GM12878 (cell line): ENCODE data around the gene ISLR. TPM values are rescaled to one million over a fixed set of nuclear protein-coding genes. Genes with fewer than 3 reads are reported as not detected.

Experiments
- ATAC-seq: fragments of 200-7000 bp; cut with Tn5 transposase; 3 replicates; pipeline ENCODE4 v1.9.1; 2020; ENCODE audit warnings: mild to moderate bottlenecking, moderate library complexity
- BruUV-seq: library from RNA; stranded (reverse); fragments of 400-500 nt; replicated peaks from 2 replicates; lab custom pipeline; 2021; lab: Mats Ljungman, UMichigan
- CTCF ChIA-PET: fragments of 300-600 bp; sonication (Branson Sonifier 250); formaldehyde crosslinking; extraction: SDS; loops from one replicate; lab custom pipeline; 2021; ENCODE audit warnings: inconsistent platforms; lab: Yijun Ruan, JAX
- POLR2A ChIA-PET: fragments of 350-600 bp; formaldehyde crosslinking; extraction: SDS; loops from one replicate; lab custom pipeline; 2021; ENCODE audit warnings: inconsistent platforms; lab: Charles Lee
- RAD21 ChIA-PET: fragments of 300-600 bp; sonication (Branson Sonifier 250); formaldehyde crosslinking; loops from one replicate; lab custom pipeline; 2023; ENCODE audit warnings: antibody characterized with exemption; ENCODE audit not compliant: unreplicated experiment; lab: Charles Lee
- SMC1A ChIA-PET: fragments of 300-600 bp; sonication (Branson Sonifier 250); formaldehyde crosslinking; loops from one replicate; lab custom pipeline; 2023; ENCODE audit not compliant: unreplicated experiment, uncharacterized antibody; lab: Charles Lee
- DNase-seq: peaks from one replicate; pipeline ENCODE4 v3.0.0-alpha.2; 2011; ENCODE audit warnings: low read depth, low spot score
- FAIRE-seq: peaks from 3 replicates; lab custom pipeline; 2011; peaks lifted over from hg19 to GRCh38; lab: Jason Lieb, UNC
- H2AFZ ChIP-seq: 2 replicates; pipeline ENCODE4 v1.6.0; 2011; ENCODE audit warnings: low read depth, low read length, control low read depth; ENCODE audit not compliant: control insufficient read depth
- H3K27ac ChIP-seq: 2 replicates; pipeline ENCODE4 v1.5.1; 2011; ENCODE audit warnings: control low read depth; ENCODE audit not compliant: control insufficient read depth, insufficient read depth
- H3K27me3 ChIP-seq, 2 experiments: replicated peaks in 1 of 2; 2 replicates each; pipeline versions ENCODE4 v1.6.0 to v1.6.1; 2011; ENCODE audit warnings: low read length in 1 of 2; ENCODE audit not compliant: control insufficient read depth in 2 of 2, insufficient read depth in 2 of 2
- H3K36me3 ChIP-seq, 2 experiments: 2 replicates each; pipeline ENCODE4 v1.5.1; 2011; ENCODE audit warnings: low read length in 1 of 2; ENCODE audit not compliant: control insufficient read depth in 2 of 2, insufficient read depth in 2 of 2
- H3K4me1 ChIP-seq: 2 replicates; pipeline ENCODE4 v1.6.1; 2011; ENCODE audit warnings: mild to moderate bottlenecking, low read length, moderate library complexity, mixed read lengths; ENCODE audit not compliant: control insufficient read depth, insufficient read depth
- H3K4me2 ChIP-seq: 2 replicates; pipeline ENCODE4 v1.6.0; 2011; ENCODE audit warnings: control low read depth; ENCODE audit not compliant: control insufficient read depth, insufficient read depth
- H3K4me3 ChIP-seq: fragments of 200-600 bp; sonication (generic); 2 replicates; pipeline ENCODE4 v1.5.1; 2016
- H3K79me2 ChIP-seq: 2 replicates; pipeline ENCODE4 v1.6.0; 2011; ENCODE audit warnings: low read length; ENCODE audit not compliant: control insufficient read depth, insufficient read depth
- H3K9ac ChIP-seq: 2 replicates; pipeline ENCODE4 v1.8.0; 2011; ENCODE audit warnings: low read length, control low read depth, mixed read lengths; ENCODE audit not compliant: control insufficient read depth, insufficient read depth
- H3K9me3 ChIP-seq: replicated peaks from 3 replicates; pipeline ENCODE4 v1.5.1; 2011; ENCODE audit warnings: mild to moderate bottlenecking, low read length; ENCODE audit not compliant: control insufficient read depth, insufficient read depth
- H4K20me1 ChIP-seq: 2 replicates; pipeline ENCODE4 v1.6.0; 2011; ENCODE audit not compliant: control insufficient read depth, insufficient read depth
- BHLHE40 ChIP-seq, 2 experiments: fragments of 450-650 bp in 1 of 2; IDR thresholded peaks; 2 replicates each; pipeline ENCODE4 v1.6.1; 2011 to 2017; ENCODE audit warnings: low read depth in 2 of 2, borderline replicate concordance in 1 of 2, improper control_type of control experiment in 1 of 2, low read length in 1 of 2, mild to moderate bottlenecking in 1 of 2
- EED ChIP-seq: sonication (generic); IDR thresholded peaks from 2 replicates; pipeline ENCODE4 v1.6.1; 2016; ENCODE audit warnings: antibody characterized with exemption, low read depth
- FOXM1 ChIP-seq: IDR thresholded peaks from 2 replicates; pipeline ENCODE4 v1.6.1; 2012; ENCODE audit warnings: low read depth, mild to moderate bottlenecking, inconsistent platforms, low read length, moderate library complexity
- IRF3 ChIP-seq: fragments of 450-650 bp; IDR thresholded peaks from 2 replicates; pipeline ENCODE4 v1.6.1; 2014; ENCODE audit warnings: mild to moderate bottlenecking
- PAX5 ChIP-seq: IDR thresholded peaks from 2 replicates; pipeline ENCODE4 v1.6.1; 2011; ENCODE audit warnings: low read depth, low read length, borderline replicate concordance
- RB1 ChIP-seq: fragments of 450-650 bp; formaldehyde crosslinking; IDR thresholded peaks from 2 replicates; pipeline ENCODE4 v1.6.1; 2017; ENCODE audit warnings: mild to moderate bottlenecking, borderline replicate concordance
- RUNX3 ChIP-seq: IDR thresholded peaks from 2 replicates; pipeline ENCODE4 v1.6.1; 2012; ENCODE audit warnings: low read length, inconsistent platforms
- SRF ChIP-seq, 2 experiments: IDR thresholded peaks; 2 replicates each; pipeline ENCODE4 v1.6.1; 2011; ENCODE audit warnings: low read depth in 2 of 2, low read length in 2 of 2, mild to moderate bottlenecking in 1 of 2, moderate library complexity in 1 of 2
- WGBS: methylation state at CpG from one replicate; pipeline ENCODE4 v1.1.6; 2016; ENCODE audit warnings: low lambda C conversion rate; ENCODE audit not compliant: insufficient replicate concordance, insufficient coverage; ENCODE audit errors: missing lambda C conversion rate; 5-methylcytosine and 5-hydroxymethylcytosine counted together
- in situ Hi-C: fragments of 300-500 bp; cut with MboI; formaldehyde crosslinking; loops from 9 replicates; pipeline ENCODE4 v1.14.3; 2018; ENCODE audit warnings: mixed read lengths
- intact Hi-C: fragments of 100-400 bp; cut with micrococcal nuclease; formaldehyde crosslinking; loops from one replicate; pipeline ENCODE4 v1.14.2; 2022; ENCODE audit not compliant: unreplicated experiment
- polyA plus RNA-seq, 11 experiments: library from polyadenylated mRNA; depleted of rRNA in 4 of 11; unstranded in 6 of 11; stranded (reverse) in 5 of 11; fragments of >200 nt; fragmentation: Nextera tagmentation in 4 of 11; fragmentation: Illumina TruSeq in 1 of 11; extraction: Ambion mirVana in 4 of 11; extraction: Trizol in 1 of 11; gene quantifications; 1 replicate in 1 of 11; 2 replicates in 10 of 11; pipeline versions ENCODE4 v1.2.1 to v1.2.3, GENCODE V29; 2011 to 2016; ENCODE audit warnings: inconsistent platforms in 2 of 11, missing spikeins in 2 of 11, low read depth in 1 of 11
- total RNA-seq, 4 experiments: library from RNA; depleted of rRNA in 3 of 4; stranded (reverse); fragments of >200 nt in 3 of 4; fragmentation: Illumina TruSeq in 1 of 4; extraction: Trizol in 1 of 4; gene quantifications; 2 replicates each; pipeline versions ENCODE4 v1.2.1 to v1.2.3, GENCODE V29; 2013 to 2021
- TF ChIP-seq, protein P1 (sequence below): fragments of 450-650 bp; IDR thresholded peaks from 2 replicates; pipeline ENCODE4 v1.6.1; 2016; ENCODE audit warnings: mild to moderate bottlenecking

Gene ISLR
- total and polyA plus RNA-seq, 10 of the 15 experiments (the other 5 are each of a cell fraction or from before 2014, with no cell fraction given) = 0.03 to 1.8 (median 0.54) TPM

DNA sequence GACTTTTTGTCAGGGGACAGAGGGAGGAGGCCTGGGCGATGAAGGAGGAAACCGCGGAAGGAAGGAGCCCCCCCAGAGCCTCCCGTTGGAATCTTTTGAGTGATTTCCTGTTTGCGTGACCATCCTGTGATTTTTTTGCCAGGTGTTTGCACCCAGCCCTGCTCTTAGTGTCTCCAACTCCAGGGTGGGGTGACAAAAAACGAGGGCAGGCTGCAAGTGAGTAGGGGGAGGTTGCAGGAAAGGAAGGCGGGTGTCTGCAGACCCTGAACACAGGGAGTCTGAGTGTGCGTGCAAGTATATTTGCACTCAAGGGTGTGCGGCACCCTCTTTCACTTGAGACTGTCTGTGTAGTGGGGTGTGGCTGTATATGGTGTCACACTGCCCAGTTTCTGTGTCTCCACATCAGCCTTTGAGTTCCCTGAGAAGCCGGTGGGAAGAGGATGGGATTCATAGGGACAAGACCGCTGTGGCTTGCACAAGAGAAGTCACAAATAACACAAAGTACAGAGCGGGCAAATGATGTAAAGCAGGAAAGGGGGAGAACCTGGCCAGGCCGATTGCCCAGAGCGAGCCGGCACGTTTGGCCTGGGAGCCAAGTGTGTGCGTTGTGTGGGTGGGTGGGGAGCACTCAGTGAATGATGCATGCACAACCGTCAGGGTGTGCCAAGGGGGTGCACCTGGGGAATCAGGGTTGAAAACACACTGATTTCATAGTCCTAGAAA lies 36.5 kb upstream of the ISLR start:
- in situ Hi-C loops (no loop called here), intact Hi-C loops (no loop called here)
- ChIA-PET CTCF (no interaction called here), RAD21 (no interaction called here)
- Histone ChIP-seq H3K9me3 (no peaks in the 10 kb centered on the region; the same call in 2 of the 3 replicates), H3K36me3 (no peaks in the 10 kb centered on the region), H3K27ac (no peak overlapping the region), H3K9ac (peak overlapping the region; percentile 54; the same call in 1 of the 2 replicates), H2AFZ (peak overlapping the region; percentile 51), H3K4me2 (peak overlapping the region; percentile 98)
- no peak for ATAC-seq
- no peak for DNase-seq
- no TSS peak for BruUV-seq
- WGBS = 50% methylated on average over 18 of the region's 18 CpGs
- 0 out of 2 replicates have a peak, but pooled peaks have one; percentile 11 for TF ChIP-seq RUNX3
- TF ChIP-seq, protein P1, sequence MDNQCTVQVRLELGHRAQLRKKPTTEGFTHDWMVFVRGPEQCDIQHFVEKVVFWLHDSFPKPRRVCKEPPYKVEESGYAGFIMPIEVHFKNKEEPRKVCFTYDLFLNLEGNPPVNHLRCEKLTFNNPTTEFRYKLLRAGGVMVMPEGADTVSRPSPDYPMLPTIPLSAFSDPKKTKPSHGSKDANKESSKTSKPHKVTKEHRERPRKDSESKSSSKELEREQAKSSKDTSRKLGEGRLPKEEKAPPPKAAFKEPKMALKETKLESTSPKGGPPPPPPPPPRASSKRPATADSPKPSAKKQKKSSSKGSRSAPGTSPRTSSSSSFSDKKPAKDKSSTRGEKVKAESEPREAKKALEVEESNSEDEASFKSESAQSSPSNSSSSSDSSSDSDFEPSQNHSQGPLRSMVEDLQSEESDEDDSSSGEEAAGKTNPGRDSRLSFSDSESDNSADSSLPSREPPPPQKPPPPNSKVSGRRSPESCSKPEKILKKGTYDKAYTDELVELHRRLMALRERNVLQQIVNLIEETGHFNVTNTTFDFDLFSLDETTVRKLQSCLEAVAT = no peak
- no peak for TF ChIP-seq IRF3
- TF ChIP-seq RB1 = no peak
- TF ChIP-seq EED = peak; percentile 50; the same call in 1 of the 2 replicates
- TF ChIP-seq PAX5 = no peak
- 0 out of 4 replicates have a peak, but pooled peaks of 1 of the 2 experiments have one; percentile 14 for TF ChIP-seq BHLHE40 (IDR thresholded peaks at IDR 0.05; ENCODE audit: borderline replicate concordance in 1 of 2, low read depth in 2 of 2, low read length in 1 of 2)
- no peak for TF ChIP-seq FOXM1
- TF ChIP-seq SRF (IDR thresholded peaks at IDR 0.05; ENCODE audit: low read depth in 2 of 2, low read length in 2 of 2) = no peak
- TF ChIP-seq, all 136 proteins: peak for 3
- Histone ChIP-seq H4K20me1 (no peaks in the 10 kb centered on the region), H3K4me1 (peaks cover 10% of the 10 kb centered on the region), H3K4me3 (peak overlapping the region; percentile 57), H3K27me3 (peaks cover 15 to 27% of the 10 kb centered on the region in 2 experiments), H3K79me2 (no peaks in the 10 kb centered on the region)
- ChIA-PET SMC1A (no interaction called here), POLR2A (no interaction called here)
- no peak for FAIRE-seq
